PC-9 (cell line): ENCODE results near the gene LNX1. TPM values are rescaled to one million over a fixed set of nuclear protein-coding genes. Genes with fewer than 3 reads are reported as not detected.

Source experiments
- BruUV-seq: library from RNA; stranded (reverse); fragments of 400-500 nt; replicated peaks from 2 replicates; lab custom pipeline; 2021; lab: Mats Ljungman, UMichigan
- CTCF ChIA-PET: fragments of 300-600 bp; sonication (Branson Sonifier 250); formaldehyde crosslinking; loops from one replicate; lab custom pipeline; 2022; ENCODE audit warnings: antibody characterized with exemption; lab: Charles Lee
- POLR2A ChIA-PET: fragments of 300-600 bp; sonication (Branson Sonifier 250); formaldehyde crosslinking; loops from one replicate; lab custom pipeline; 2022; ENCODE audit warnings: antibody characterized with exemption; ENCODE audit not compliant: unreplicated experiment; lab: Charles Lee
- DNase-seq, 2 experiments: peaks; one replicate each; pipeline versions ENCODE4 v3.0.0 to v3.0.0-alpha.2; 2015 to 2022; ENCODE audit warnings: mixed read lengths in 1 of 2
- H2AFZ ChIP-seq: fragments of 200-600 bp; sonication (generic); 2 replicates; pipeline ENCODE4 v1.8.1; 2017; ENCODE audit warnings: antibody characterized with exemption
- H3F3A ChIP-seq: fragments of 200-600 bp; sonication (generic); 2 replicates; pipeline ENCODE4 v1.8.1; 2017; ENCODE audit warnings: antibody characterized with exemption, mild to moderate bottlenecking, low read depth; ENCODE audit not compliant: insufficient read depth
- H3K27ac ChIP-seq: fragments of 200-600 bp; sonication (generic); 2 replicates; pipeline ENCODE4 v1.6.1; 2016; ENCODE audit warnings: mixed run types
- H3K27me3 ChIP-seq: fragments of 200-600 bp; sonication (generic); 2 replicates; pipeline ENCODE4 v1.6.1; 2016; ENCODE audit warnings: low read depth, mixed run types; ENCODE audit not compliant: insufficient read depth
- H3K36me3 ChIP-seq: fragments of 200-600 bp; sonication (generic); 2 replicates; pipeline ENCODE4 v1.6.1; 2016; ENCODE audit warnings: low read depth, mixed run types
- H3K4me1 ChIP-seq: fragments of 200-600 bp; sonication (generic); replicated peaks from 2 replicates; pipeline ENCODE4 v1.6.1; 2016; ENCODE audit warnings: mixed run types; ENCODE audit not compliant: insufficient read depth
- H3K4me2 ChIP-seq: fragments of 200-600 bp; sonication (generic); 2 replicates; pipeline ENCODE4 v1.6.1; 2017; ENCODE audit warnings: mixed run types
- H3K4me3 ChIP-seq: fragments of 200-600 bp; sonication (generic); 2 replicates; pipeline ENCODE4 v1.6.1; 2016; ENCODE audit warnings: mixed run types
- H3K79me2 ChIP-seq: fragments of 200-600 bp; sonication (generic); 2 replicates; pipeline ENCODE4 v1.6.1; 2017; ENCODE audit warnings: low read depth, mixed run types
- H3K9me2 ChIP-seq: fragments of 200-600 bp; sonication (generic); 2 replicates; pipeline ENCODE4 v1.8.1; 2017; ENCODE audit warnings: mild to moderate bottlenecking; ENCODE audit not compliant: insufficient read depth
- H3K9me3 ChIP-seq: fragments of 200-600 bp; sonication (generic); 2 replicates; pipeline ENCODE4 v1.8.1; 2016; ENCODE audit warnings: low read depth; ENCODE audit not compliant: insufficient read depth
- H4K20me1 ChIP-seq: fragments of 200-600 bp; sonication (generic); 2 replicates; pipeline ENCODE4 v1.8.1; 2017; ENCODE audit not compliant: insufficient read depth
- EZH2 ChIP-seq: fragments of 200-600 bp; sonication (generic); IDR thresholded peaks from 2 replicates; pipeline ENCODE4 v1.8.0; 2017; ENCODE audit warnings: antibody characterized with exemption, low read depth
- intact Hi-C: fragments of 100-400 bp; cut with micrococcal nuclease; formaldehyde crosslinking; loops from one replicate; pipeline ENCODE4 v1.10.0; 2022; ENCODE audit not compliant: unreplicated experiment
- total RNA-seq: library from RNA; stranded (reverse); gene quantifications from 2 replicates; pipeline ENCODE4 v1.2.3, GENCODE V29; 2021
- TF ChIP-seq, protein P1 (sequence below): fragments of 200-600 bp; sonication (generic); conservative IDR thresholded peaks from 2 replicates; pipeline ENCODE4 v1.6.1; 2017; ENCODE audit warnings: mixed run types, antibody characterized with exemption, mild to moderate bottlenecking, moderate library complexity

LNX1 gene
- total RNA-seq, 1 experiment from 2014 or later: 3.4 TPM

DNA sequence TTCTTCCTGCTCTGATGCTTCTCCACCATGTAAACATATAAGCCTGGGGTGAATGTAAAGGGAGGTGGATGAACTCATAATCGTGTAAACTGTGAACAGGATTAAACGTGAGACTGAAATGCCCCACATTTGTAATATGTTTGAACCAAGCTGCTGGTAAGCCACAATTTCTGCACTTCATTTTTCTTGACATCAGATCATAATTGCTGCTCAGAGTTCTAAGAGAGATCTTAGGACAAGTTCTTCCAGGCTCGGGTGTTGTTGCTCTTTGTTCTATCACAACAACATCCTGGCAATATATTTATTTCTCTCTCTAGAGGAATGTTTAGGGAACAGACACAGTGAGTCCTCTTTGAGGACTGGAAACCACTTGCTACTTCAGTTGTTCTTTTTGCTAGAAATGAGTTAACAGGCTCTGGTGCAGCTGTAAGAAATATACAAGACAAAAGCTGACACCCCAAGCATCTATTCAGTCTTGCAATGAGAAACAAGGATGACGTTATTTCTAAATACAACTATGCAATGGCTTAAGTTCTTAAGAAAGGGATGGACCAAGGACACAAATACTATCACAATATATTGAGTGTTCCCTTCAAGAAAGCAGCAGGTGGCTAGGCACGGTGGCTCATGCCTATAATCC lies 59.6 kb downstream of the LNX1 start:
- ChIA-PET CTCF (no interaction called here), POLR2A (no interaction called here)

DNA sequence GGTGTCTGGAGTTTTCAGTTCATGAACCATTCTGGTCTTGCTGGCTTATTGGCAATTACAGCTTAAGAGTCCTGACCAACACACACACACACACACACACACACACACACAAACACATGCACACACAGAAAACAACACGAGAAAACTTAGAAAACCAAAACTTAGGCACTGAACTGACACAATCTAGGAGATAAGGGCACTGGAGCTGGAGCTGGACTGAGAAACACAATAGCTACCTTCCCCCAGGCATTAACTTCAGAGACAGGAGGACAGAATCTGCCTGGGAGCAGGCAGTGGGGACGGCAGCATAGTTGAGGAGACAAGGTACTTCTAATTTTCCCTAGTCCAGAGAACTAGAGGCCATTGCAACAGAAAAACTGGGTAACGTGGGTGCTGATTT lies 62.3 kb downstream of the LNX1 start:
- no TSS peak for BruUV-seq
- Histone ChIP-seq H2AFZ (no peak overlapping the region), H3K4me2 (no peak overlapping the region), H3K4me1 (no peaks in the 10 kb centered on the region), H3K9me2 (no peaks in the 10 kb centered on the region), H3K9me3 (no peaks in the 10 kb centered on the region), H3K4me3 (no peak overlapping the region), H3F3A (no peaks in the 10 kb centered on the region), H3K27ac (no peak overlapping the region), H4K20me1 (no peaks in the 10 kb centered on the region), H3K36me3 (no peaks in the 10 kb centered on the region), H3K27me3 (no peaks in the 10 kb centered on the region), H3K79me2 (no peaks in the 10 kb centered on the region)
- ChIA-PET POLR2A (interaction anchor here (0.5 kb wide), 1 partner anchor 1606 kb away, joined by 3 read pairs; no protein-coding TSS in a partner anchor), CTCF (no interaction called here)
- intact Hi-C loops: no loop called here
- no peak for TF ChIP-seq EZH2
- TF ChIP-seq, protein P1, sequence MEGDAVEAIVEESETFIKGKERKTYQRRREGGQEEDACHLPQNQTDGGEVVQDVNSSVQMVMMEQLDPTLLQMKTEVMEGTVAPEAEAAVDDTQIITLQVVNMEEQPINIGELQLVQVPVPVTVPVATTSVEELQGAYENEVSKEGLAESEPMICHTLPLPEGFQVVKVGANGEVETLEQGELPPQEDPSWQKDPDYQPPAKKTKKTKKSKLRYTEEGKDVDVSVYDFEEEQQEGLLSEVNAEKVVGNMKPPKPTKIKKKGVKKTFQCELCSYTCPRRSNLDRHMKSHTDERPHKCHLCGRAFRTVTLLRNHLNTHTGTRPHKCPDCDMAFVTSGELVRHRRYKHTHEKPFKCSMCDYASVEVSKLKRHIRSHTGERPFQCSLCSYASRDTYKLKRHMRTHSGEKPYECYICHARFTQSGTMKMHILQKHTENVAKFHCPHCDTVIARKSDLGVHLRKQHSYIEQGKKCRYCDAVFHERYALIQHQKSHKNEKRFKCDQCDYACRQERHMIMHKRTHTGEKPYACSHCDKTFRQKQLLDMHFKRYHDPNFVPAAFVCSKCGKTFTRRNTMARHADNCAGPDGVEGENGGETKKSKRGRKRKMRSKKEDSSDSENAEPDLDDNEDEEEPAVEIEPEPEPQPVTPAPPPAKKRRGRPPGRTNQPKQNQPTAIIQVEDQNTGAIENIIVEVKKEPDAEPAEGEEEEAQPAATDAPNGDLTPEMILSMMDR: no peak
- no peak for DNase-seq

More for the DNA sequence above, 59.6 kb downstream of the LNX1 start:
- no peaks in the 10 kb centered on the region for H4K20me1 ChIP-seq
- H3K27me3 ChIP-seq: no peaks in the 10 kb centered on the region
- no TSS peak for BruUV-seq
- no peak for DNase-seq
- H3K4me2 ChIP-seq: no peak overlapping the region
- intact Hi-C loops: no loop called here
- H3F3A ChIP-seq: no peaks in the 10 kb centered on the region
- no peak overlapping the region for H3K27ac ChIP-seq
- H3K4me1 ChIP-seq: no peaks in the 10 kb centered on the region
- H3K9me2 ChIP-seq: no peaks in the 10 kb centered on the region
- no peaks in the 10 kb centered on the region for H3K36me3 ChIP-seq
- no peak for TF ChIP-seq EZH2
- TF ChIP-seq, protein P1: no peak
- H3K79me2 ChIP-seq: no peaks in the 10 kb centered on the region
- H2AFZ ChIP-seq: no peak overlapping the region
- no peaks in the 10 kb centered on the region; the same call in 1 of the 2 replicates for H3K9me3 ChIP-seq
- no peak overlapping the region for H3K4me3 ChIP-seq

DNA sequence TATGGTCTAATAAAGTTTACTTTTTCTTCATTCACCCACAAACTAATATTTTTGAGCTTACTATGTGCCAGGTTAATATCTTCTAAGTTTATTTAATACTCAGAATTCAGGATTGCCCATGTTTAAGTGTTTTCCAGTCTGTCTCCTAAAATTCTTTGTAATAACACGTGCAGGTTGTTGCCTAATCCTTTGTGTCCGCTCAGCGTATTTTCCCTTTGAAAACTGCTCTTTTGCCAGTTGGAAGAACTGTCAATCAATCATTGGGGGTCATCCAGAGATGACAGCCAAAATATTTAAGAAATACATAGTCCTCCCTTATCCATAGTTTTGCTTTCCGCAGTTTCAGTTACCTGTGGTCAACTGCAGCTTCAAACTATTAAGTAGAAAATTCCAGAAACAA lies 63.4 kb downstream of the LNX1 start:
- no peaks in the 10 kb centered on the region for H3K4me1 ChIP-seq
- H3K27ac ChIP-seq: no peak overlapping the region
- no peaks in the 10 kb centered on the region for H3K27me3 ChIP-seq
- TF ChIP-seq EZH2: no peak
- TF ChIP-seq, protein P1: no peak
- intact Hi-C loops: no loop called here
- no peaks in the 10 kb centered on the region for H4K20me1 ChIP-seq
- ChIA-PET POLR2A (no interaction called here), CTCF (no interaction called here)
- H3K9me3 ChIP-seq: no peaks in the 10 kb centered on the region
- no peak overlapping the region for H3K4me2 ChIP-seq
- no peaks in the 10 kb centered on the region for H3F3A ChIP-seq
- H3K36me3 ChIP-seq: no peaks in the 10 kb centered on the region
- no peaks in the 10 kb centered on the region for H3K79me2 ChIP-seq
- no peak for DNase-seq
- no TSS peak for BruUV-seq
- H3K9me2 ChIP-seq: no peaks in the 10 kb centered on the region
- H3K4me3 ChIP-seq: no peak overlapping the region
- no peak overlapping the region for H2AFZ ChIP-seq
